GM11168 (cell line): ENCODE results near the gene CNPY3.
"Not testable (repeated sequence)": the region's sequence is repeated elsewhere in the genome, so short reads cannot be mapped to it uniquely, and the experiment has no call there.

Experiments used
- in situ Hi-C: fragments of 300-500 bp; cut with MboI; formaldehyde crosslinking; loops from one replicate; pipeline ENCODE4 v1.12.0; 2022; ENCODE audit warnings: low sequenced_read_pairs; ENCODE audit not compliant: unreplicated experiment

Gene CNPY3

DNA sequence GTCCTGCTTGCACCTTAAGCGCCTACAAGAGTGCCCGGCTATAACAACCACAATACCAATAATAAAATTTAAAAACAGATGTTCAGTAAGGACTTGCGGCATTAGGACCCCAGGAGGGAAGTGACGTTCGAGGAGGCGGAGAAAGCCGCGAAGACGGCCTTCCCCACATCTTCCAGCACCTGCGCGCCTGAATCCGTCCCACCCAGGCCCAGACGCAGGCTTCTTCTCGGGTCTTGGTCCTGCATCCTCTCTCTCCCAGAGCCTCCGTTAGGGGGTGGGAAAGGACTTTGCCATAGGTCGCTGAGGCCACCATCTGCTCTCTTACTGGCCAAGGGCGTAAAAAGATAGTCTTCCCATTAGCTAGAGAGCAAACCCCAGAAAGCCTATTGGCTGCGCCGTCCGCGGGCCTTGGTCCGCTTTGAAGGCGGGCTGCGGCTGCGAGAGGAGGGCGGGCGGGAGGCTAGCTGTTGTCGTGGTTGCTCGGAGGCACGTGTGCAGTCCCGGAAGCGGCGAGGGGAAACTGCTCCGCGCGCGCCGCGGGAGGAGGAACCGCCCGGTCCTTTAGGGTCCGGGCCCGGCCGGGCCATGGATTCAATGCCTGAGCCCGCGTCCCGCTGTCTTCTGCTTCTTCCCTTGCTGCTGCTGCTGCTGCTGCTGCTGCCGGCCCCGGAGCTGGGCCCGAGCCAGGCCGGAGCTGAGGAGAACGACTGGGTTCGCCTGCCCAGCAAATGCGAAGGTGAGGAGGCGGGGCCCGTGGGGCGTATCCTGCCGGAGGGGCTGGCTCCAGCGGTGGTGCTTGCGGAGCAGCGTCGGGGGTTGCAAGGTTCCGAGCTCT is at the start of gene CNPY3:
TSS of gene CNPY3 (plus strand) at position 495 of the 835 bp plus-strand sequence. CDS start at position 586, 91 bp downstream.
- in situ Hi-C loops = no loop called here

DNA sequence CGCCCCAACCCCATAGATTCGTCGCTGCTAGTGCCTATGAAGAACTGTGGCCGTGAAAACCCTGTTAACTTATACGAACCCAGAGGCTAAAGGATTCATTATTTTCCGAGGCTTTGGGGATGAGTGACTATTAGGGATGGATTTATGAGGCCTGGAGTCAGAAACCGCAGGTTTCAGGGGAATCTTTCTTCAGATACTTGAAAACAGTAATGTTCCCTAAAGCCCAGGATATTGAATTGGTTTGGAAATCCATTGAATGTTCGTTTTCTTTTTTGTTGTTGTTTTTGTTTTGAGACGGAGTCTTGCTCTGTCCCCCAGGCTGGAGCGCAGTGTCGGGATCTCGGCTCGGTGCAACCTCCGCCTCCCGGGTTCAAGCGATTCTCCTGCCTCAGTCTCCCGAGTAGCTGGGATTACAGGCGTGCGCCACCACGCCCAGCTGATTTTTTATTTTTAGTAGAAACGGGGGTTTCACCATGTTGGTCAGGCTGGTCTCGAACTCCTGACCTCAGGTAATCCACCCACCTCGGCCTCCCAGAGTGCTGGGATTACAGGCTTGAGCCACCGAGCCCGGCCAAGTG is 49.0 kb upstream of the CNPY3 start:
- in situ Hi-C loops = not testable (repeated sequence)

DNA sequence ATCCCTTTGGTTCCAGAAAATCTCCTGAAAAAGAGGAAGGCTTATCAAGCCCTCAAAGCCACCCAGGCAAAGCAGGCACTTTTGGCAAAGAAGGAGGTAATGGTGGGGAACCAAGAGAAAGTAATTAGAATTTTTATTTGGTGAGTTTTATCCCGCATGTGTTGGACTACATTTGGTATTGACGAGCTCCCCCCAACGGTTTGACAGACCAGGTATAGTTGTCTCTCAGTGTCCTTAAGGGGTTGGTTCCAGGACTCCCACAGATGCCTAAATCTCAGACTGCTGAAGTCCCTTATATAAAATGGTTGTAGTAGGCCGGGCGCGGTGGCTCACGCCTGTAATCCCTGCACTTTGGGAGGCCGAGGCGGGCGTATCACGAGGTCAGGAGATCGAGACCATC is 48.4 kb upstream of the CNPY3 start:
- in situ Hi-C loops = not testable (repeated sequence)

DNA sequence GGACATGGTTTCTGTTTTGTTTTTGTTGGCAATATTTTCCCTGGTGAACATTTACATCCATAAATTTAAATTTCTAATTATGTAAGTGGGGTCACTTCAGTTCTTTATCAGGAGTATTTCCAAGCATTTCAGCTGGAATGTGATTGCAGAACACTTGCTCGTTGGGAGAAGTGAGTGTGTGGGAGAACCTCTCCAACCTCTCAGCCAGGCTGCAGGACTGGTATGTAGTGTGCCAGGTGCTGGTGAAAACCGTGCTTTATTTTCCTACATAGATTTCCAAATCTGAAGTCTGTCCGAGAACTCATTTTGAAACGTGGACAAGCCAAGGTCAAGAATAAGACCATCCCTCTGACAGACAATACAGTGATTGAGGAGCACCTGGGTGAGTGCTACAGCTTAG is 43.6 kb upstream of the CNPY3 start:
- in situ Hi-C loops = no loop called here

DNA sequence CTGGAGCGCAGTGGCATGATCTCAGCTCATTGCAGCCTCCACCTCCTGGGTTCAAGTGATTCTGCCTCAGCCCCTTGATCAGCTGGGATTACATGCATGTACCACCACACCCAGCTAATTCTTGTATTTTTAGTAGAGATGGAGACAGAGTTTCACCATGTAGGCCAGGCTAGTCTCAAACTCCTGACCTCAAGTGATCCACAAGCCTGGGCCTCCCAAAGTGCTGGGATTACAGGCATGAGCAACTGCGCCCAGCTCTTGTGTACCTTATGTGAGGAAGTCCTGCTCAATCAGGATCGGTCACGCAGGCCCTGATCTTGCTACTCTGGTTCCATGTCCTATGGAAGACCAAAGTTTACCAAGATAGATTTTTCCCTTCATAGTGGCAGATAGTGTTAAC is 41.1 kb upstream of the CNPY3 start:
- in situ Hi-C loops = not testable (repeated sequence)

DNA sequence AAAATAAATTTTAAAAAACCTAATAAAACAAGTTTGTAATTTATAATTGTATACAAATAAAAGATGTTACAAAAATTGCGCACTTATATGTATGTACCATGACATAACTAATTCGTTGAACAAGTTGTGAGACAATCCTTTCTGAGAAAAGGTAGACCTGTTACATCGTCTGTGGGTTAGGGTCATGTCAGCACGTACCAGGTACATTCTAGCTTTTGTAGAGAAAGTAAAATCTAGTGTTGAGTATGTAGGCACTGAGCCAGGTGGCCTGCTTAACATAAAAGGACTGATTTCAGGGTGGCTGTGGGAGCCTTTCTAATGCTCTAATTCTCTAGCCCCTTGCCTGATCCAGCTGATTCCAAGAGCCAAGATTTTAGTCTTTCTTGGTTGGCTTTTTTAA is 39.5 kb upstream of the CNPY3 start:
- in situ Hi-C loops = no loop called here

DNA sequence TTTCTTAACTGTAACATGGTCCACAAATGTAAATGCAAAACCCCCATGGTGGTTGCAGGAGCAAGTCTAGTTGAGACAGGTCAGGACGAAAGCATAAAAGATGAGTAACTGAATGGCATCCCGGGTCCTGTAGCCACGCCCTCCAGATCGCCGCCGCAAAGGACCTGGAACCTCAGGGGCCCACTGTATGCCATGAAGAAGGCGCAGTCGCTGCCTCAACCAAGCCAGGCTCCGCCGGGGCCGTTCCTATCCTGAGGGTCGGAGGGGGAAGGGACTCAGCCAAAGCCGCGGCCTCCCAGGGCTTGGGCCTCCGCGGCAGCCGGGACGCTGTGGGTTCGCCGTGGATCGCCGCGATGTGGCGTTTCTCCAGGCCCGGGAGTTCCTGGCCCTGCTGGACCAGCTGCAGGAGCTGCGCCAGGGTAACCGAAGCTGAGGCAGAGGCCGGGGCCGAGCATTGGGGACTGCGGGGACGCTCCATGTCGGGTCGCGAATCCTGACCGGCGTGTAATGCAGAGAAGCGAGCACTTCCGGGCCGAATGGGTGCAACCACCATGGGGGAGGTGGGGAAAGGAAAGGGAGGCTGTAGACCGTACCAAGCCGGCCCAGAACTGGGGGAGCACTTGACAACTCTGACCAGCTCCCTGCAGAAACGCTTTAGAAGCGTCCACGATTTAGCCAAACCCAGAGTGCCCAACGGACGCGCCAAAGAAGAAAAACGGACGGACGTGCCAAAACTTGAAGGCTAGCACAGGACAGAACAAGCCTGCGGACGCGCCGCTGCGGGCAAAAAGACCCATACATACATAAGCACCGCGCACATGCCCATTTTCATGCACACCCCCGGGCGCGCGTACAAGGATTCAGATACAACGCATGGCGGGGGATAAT is 38.7 kb upstream of the CNPY3 start:
- in situ Hi-C loops = no loop called here

DNA sequence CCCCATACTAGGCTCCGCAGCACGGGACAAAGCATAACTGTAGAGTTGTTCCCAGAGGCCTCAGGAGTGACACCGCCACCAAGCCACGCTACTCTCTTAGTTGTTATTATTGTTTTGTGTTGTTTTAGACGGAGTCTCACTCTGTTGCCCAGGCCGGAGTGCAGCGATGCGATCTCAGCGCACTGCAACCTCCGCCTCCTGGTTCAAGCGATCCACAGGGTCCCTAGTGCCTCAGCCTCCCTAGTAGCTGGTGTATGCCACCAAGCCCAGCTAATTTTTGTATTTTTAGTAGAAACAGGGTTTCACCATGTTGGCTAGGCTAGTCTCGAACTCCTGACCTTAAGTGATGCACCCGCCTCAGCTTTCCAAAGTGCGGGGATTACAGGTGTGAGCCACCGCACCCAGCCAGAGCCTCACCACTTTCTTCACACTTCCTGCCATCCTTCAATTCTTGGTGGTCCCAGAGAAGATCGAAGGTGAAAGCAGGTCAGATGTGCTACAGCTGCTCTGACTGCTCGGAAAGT is 38.0 kb upstream of the CNPY3 start:
- in situ Hi-C loops = no loop called here

DNA sequence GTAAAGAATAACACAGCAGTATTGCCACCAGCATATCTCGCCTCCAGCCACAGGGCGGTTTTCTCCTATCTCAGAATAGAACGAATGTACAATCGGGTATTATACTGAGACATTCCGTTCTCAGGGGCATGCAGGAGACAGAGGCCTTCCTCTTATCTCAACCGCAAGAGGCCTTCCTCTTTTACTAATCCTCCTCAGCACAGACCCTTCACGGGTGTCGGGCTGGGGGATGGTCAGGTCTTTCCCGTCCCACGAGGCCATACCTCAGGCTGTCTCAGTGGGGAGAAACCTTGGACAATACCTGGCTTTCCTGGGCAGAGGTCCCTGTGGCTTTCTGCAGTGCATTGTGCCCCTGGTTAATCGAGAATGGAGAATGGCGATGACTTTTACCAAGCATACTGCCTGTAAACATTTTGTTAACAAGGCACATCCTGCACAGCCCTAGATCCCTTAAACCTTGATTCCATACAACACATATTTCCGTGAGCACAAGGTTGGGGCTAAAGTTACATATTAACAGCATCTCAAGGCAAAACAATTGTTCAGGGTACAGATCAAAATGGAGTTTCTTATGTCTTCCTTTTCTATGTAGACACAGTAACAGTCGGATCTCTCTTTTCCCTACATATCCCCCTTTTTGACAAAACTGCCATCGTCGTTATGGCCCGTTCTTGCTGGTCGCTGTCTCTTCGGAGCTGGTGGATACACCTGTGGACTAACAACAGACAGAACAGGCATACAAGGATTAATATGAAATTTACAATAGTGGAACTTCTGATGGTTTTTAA is 35.0 kb upstream of the CNPY3 start:
- in situ Hi-C loops = not testable (repeated sequence)

DNA sequence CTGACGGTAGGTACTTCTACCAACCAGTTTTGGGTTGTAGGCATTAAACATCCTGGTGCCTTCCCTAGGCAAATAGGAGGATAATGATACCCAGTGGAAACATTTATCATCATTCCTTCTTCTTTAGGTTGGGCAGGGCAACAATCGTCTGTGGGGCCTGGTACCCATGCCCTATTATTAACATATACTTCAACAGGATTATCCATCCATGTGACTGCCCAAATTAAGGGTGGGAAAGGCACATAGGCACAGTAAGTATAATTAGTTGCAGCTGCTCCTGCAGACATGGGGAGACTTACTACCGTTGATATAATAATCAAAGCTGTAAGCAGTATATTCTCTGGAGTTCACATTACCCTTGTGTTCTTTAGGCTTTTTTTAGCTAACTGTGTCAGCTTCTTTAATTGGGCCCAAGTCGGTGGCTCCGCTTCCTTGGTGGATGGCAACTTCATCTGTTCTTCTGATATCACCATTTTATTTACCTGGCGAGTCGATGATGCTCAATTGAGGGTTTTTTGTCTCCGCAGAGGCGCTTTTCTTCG is 33.0 kb upstream of the CNPY3 start:
- in situ Hi-C loops = no loop called here

DNA sequence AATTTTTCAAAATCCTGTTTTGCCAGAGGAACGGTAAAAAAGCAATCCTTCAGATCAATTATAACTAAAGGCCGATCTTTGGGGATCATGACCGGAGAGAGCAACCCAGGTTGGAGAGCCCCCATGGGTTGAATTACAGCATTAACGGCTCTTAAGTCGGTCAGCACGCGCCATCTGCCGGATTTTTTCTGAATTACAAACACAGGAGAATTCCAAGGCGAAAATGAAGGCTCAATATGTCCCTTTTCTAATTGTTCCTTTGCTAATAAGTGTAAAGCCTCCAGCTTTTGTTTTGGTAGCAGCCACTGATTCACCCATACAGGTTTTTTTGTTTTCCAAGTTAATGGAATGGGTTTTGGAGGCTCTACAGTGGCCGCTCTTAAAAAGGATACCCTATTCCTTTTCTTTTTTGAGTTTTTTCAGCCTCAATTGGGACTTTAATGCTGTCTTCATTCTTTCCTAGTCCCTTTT is 30.4 kb upstream of the CNPY3 start:
- in situ Hi-C loops = no loop called here

DNA sequence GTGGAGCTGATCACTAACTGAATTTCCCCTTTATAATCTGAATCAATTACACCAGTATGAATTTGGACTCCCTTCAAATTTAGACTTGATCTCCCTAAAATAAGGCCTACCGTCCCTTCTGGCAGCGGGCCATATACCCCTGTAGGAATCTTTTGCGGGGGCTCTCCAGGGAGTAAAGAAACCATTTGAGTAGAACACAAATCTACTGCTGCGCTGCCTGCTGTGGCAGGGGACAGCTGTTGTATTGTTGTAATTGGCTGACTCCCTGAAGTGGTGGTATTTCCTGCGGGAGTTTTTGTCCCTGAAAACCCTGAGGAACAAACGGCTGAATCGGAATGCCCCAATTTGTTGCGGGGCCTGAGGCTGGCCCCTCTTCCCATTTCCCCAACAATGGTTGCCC is 29.4 kb upstream of the CNPY3 start:
- in situ Hi-C loops = no loop called here

DNA sequence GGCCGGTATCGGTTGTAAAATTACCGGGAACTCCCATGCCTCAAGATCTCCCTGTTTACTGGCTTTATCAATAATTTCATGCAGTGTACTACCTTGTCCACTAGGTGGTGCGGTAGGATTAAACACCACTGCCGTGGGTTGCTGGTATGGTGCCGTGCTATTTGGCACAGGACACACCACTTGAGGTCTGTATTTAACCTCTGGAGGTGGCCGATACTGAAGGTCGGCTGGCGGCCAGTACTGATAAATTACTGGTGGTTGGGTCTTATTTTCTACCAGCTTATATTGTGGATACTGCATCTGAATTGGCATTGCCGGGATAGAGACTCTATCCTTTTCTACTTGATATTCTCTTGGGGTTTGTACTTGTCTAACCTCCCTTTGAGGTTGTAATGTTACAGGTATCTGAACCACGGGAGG is 27.7 kb upstream of the CNPY3 start:
- in situ Hi-C loops = no loop called here

DNA sequence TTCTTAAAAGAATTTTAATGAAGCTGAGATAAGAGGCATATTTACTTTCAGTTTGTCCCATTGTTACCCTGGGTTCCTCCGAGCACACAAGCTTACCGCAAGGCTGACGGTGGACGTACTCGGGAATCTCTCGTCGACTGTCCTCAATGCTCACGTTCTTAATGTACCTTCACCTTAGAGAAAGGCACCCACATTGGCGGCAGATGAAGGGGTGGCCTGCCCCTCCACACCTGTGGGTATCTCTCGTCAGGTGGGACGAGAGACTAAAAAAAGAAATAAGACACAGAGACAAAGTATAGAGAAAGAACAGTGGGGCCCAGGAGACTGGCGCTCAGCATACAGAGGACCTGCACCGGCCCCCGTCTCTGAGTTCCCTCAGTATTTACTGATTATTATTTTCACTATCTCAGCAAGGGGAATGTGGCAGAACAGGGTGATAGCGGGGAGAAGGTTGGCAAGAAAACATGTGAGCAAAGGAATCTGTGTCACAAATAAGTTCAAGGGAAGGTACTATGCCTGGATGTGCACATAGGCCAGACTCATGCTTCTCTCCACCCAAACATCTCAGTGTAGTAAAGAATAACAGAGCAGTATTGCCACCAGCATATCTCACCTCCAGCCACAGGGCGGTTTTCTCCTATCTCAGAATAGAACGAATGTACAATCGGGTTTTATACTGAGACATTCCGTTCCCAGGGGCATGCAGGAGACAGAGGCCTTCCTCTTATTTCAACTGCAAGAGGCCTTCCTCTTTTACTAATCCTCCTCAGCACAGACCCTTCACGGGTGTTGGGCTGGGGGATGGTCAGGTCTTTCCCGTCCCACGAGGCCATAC is 26.6 kb upstream of the CNPY3 start:
- in situ Hi-C loops = not testable (repeated sequence)

DNA sequence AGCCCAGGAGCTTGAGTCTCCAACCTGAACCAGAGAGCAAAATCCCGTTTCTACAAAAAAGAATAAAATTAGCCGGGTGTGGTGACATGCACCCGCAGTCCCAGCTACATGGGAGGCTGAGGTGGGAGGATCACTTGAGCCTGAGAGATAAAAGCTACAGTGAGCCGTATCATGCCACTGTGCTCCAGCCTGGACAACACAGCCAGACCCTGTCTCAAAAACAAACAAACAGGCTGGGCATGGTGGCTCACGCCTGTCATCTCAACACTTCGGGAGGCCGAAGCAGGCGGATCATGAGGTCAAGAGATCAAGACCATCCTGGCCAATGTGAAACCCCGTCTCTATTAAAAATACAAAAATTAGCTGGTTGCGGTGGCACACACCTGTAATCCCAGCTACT is 24.8 kb upstream of the CNPY3 start:
- in situ Hi-C loops = no loop called here

DNA sequence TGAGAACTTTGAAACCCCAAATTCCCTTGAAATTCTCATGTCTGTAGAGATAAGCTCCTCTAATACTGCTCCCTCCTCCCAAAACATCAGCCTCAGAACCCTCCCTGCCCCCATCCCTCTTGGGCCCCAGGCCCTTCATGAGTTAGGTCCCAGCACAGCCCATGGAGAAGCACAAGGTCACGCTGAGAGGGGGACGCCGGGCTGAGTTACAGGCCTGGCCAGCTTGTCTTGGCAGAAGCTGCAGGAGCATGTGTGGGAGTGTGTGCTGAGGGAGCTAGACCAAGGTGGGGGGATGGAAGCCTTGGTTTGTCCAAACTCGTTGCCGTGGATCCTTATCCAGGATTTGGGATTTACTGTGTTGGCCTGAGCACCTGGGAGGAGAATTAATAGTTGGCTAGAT is 21.9 kb upstream of the CNPY3 start:
- in situ Hi-C loops = loop anchor here (5.0 kb wide), 1 partner anchor 235 kb away; no protein-coding TSS in a partner anchor

DNA sequence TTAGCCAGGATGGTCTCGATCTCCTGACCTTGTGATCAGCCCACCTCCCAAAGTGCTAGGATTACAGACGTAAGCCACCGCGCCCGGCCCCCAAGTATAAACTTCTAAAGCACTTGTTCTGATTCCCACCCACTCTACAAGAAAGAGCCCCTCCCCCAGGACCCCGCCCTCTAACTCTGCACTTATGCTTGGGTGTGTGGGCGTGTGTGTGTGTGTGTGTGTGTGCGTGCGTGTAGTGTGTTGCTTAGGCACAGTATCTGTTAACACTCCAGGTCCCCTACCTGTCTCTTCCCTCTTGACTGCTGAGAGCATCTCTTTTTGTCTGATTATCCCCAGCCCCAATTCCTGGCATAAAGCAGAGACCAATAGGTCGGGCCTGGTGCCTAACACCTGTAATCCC is 19.4 kb upstream of the CNPY3 start:
- in situ Hi-C loops = loop anchor here (5.0 kb wide), 1 partner anchor 232 kb away; no protein-coding TSS in a partner anchor

DNA sequence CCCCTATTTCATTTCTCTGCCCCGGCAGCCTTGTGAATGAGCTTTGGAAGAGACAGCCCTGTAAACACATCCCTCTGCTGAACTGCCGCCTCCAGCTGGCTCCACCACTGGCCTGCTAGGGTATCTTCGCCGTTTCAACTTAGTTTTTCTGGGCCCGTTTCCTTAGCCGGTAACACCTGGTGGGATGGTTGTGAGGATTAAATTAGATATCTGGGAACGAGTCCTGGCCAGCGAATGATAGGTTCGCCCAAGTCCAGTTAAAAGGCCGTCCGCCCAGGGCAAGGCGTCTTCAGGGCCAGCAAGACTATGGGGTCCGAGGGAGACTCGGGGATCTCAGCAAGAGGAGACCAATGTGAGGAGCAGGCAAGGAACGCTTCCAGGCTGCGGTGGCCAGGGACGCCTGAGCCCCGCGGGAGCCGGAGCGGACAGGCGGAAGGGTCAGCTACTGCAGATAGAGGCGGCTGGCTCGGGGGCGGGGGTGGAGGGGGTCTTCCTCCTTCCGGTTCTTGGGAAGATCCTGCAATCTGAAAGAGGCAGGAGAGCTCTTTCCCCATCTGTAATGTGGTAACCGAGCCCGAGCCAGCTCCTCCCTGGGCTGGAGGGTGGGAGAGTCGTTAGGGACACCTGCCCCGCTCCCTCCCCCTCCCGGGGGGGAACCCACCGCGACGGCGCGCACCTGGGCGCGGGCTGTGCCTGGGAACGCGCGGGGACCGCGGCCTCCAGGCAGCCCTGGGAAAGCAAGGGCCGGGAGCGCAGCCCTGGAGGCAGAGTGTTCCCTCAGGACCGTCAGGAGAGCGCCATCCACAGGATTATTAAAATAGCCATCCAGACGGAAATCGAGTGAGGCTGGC is 17.9 kb upstream of the CNPY3 start:
- in situ Hi-C loops = no loop called here
